ENCODE results near the gene CTTNBP2.

The CTTNBP2 gene

DNA sequence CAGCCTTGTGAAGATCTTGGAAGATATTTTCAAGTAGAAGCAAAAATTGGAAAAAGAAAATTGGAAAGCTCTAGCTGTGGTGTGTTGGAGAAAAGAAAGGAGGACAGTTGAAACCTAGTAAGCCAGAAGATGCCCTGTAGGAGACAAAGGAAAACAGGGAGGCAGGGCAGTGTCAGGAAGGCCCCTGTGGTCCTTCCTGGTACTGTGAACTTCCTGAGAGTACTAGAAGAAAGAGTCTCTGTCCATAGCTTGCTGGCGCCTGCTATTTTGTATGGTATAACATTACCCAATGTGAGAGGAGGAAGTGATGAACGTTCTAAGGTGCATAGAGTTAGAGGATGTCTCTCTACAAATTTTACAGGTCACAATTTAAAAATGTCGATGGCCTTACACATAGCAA, 183.1 kb downstream of the CTTNBP2 start:
- no CpG with 5 or more reads among the region's 3 CpGs for WGBS, 2 experiments (ENCODE audit: insufficient coverage in 2 of 2)
- no peaks in the 10 kb centered on the region for H3K36me3 ChIP-seq (ENCODE audit: control insufficient read depth, insufficient read depth, low read length)
- no peaks in the 10 kb centered on the region for H3K4me1 ChIP-seq (ENCODE audit: control insufficient read depth, insufficient read depth, low read length, poor library complexity, severe bottlenecking)
- H3K27ac ChIP-seq (ENCODE audit: low read depth, low read length, severe bottlenecking): peak overlapping the region; percentile 60
- H3K9me3 ChIP-seq (ENCODE audit: control insufficient read depth, low read length): no peaks in the 10 kb centered on the region
- H3K4me3 ChIP-seq (ENCODE audit: extremely low read depth, insufficient read depth, low read length, poor library complexity, severe bottlenecking): no peak overlapping the region

GRCh38 chr7:117689406-117689805, 183.8 kb downstream of the CTTNBP2 start:
- peak overlapping the region; percentile 60 for H3K27ac ChIP-seq (ENCODE audit: low read depth, low read length, severe bottlenecking)
- no peaks in the 10 kb centered on the region for H3K4me1 ChIP-seq (ENCODE audit: control insufficient read depth, insufficient read depth, low read length, poor library complexity, severe bottlenecking)
- no peak overlapping the region for H3K4me3 ChIP-seq (ENCODE audit: extremely low read depth, insufficient read depth, low read length, poor library complexity, severe bottlenecking)
- no peaks in the 10 kb centered on the region for H3K9me3 ChIP-seq (ENCODE audit: control insufficient read depth, low read length)
- no peaks in the 10 kb centered on the region for H3K36me3 ChIP-seq (ENCODE audit: control insufficient read depth, insufficient read depth, low read length)

GRCh38 chr7:117688126-117688525, 185.1 kb downstream of the CTTNBP2 start:
- H3K4me3 ChIP-seq (ENCODE audit: extremely low read depth, insufficient read depth, low read length, poor library complexity, severe bottlenecking): no peak overlapping the region
- no peaks in the 10 kb centered on the region for H3K9me3 ChIP-seq (ENCODE audit: control insufficient read depth, low read length)
- H3K27ac ChIP-seq (ENCODE audit: low read depth, low read length, severe bottlenecking): no peak overlapping the region
- 75 to 100% methylated on average over 1 of the region's 2 CpGs for WGBS, 2 experiments (ENCODE audit: insufficient coverage in 2 of 2)
- no peaks in the 10 kb centered on the region for H3K4me1 ChIP-seq (ENCODE audit: control insufficient read depth, insufficient read depth, low read length, poor library complexity, severe bottlenecking)
- no peaks in the 10 kb centered on the region for H3K36me3 ChIP-seq (ENCODE audit: control insufficient read depth, insufficient read depth, low read length)

DNA sequence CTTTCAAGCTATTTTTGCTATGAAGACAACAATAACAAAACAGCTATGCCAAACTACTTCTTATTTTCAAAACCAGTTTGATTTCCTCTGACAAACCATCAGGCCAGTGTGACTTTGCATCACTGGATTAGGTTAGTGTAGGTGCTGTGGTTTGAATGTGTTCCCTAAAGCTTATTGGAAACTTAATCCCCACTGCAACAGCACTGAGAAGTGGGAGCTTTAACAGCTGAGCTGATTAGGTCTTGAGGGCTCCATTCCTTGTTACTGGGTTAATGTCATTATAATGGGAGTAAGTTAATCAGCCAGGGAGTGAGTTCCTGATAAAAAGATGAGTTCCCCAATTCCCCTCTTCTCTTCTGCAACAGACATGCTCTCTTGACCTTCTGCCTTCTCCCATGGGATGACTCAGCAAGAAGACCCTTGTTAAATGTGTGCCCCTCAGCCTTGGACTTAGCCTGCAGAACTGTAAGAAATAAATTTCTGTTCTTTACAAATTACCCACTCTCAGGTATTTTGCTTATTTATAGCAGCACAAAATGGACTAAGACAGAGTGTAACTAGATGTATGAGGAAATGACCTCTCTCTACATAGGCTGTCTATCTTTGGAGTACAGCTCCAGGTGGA, 186.8 kb downstream of the CTTNBP2 start:
- Histone ChIP-seq H3K4me3 (ENCODE audit: extremely low read depth, insufficient read depth, low read length, poor library complexity, severe bottlenecking) (no peak overlapping the region), H3K36me3 (ENCODE audit: control insufficient read depth, insufficient read depth, low read length) (no peaks in the 10 kb centered on the region), H3K9me3 (ENCODE audit: control insufficient read depth, low read length) (no peaks in the 10 kb centered on the region), H3K27ac (ENCODE audit: low read depth, low read length, severe bottlenecking) (no peak overlapping the region), H3K4me1 (ENCODE audit: control insufficient read depth, insufficient read depth, low read length, poor library complexity, severe bottlenecking) (no peaks in the 10 kb centered on the region)

GRCh38 chr7:117685795-117686194, 187.4 kb downstream of the CTTNBP2 start:
- no peak overlapping the region for H3K27ac ChIP-seq (ENCODE audit: low read depth, low read length, severe bottlenecking)
- no peaks in the 10 kb centered on the region for H3K4me1 ChIP-seq (ENCODE audit: control insufficient read depth, insufficient read depth, low read length, poor library complexity, severe bottlenecking)
- H3K36me3 ChIP-seq (ENCODE audit: control insufficient read depth, insufficient read depth, low read length): no peaks in the 10 kb centered on the region
- no peak overlapping the region for H3K4me3 ChIP-seq (ENCODE audit: extremely low read depth, insufficient read depth, low read length, poor library complexity, severe bottlenecking)
- H3K9me3 ChIP-seq (ENCODE audit: control insufficient read depth, low read length): no peaks in the 10 kb centered on the region

DNA sequence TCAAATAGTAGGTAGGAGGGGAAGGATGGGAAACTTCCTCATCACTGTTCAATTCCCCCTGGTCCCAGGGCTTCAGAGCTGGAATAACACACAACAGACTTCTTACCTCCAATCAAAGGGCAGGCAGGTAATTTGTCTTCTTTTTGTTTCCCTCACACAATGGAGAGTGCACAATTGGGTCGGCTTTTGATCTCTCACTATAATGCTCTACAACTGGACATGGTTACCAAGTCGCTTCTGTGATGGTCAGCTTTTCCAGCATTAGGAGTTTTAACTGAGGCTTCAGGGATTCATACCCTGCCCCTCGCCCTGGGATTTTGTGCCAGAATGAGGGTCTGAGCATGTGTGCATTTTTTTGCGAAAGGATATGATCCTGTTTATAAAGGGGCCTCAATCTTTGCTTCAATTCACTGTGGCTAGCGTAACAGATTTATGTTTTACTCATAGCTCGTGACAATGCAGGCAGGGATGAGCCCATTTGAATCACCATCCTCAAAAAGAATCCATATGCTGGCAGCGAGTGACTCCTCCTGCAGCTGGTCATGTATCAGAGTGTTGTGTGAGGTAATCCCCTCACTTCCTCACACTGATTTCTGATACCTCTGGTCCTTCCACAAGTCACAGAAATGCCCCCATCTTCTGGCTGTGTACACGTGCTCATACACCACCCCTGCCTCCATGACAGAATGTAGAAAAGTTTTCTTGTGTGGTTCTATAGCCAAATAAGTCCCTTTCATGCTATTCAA, 189.6 kb downstream of the CTTNBP2 start:
- H3K27ac ChIP-seq (ENCODE audit: low read depth, low read length, severe bottlenecking): no peak overlapping the region
- H3K4me1 ChIP-seq (ENCODE audit: control insufficient read depth, insufficient read depth, low read length, poor library complexity, severe bottlenecking): no peaks in the 10 kb centered on the region
- no peaks in the 10 kb centered on the region for H3K9me3 ChIP-seq (ENCODE audit: control insufficient read depth, low read length)
- H3K4me3 ChIP-seq (ENCODE audit: extremely low read depth, insufficient read depth, low read length, poor library complexity, severe bottlenecking): no peak overlapping the region
- WGBS, 2 experiments (ENCODE audit: insufficient coverage in 2 of 2): 84 to 85% methylated on average over 5 to 6 of the region's 8 CpGs
- no peaks in the 10 kb centered on the region for H3K36me3 ChIP-seq (ENCODE audit: control insufficient read depth, insufficient read depth, low read length)

DNA sequence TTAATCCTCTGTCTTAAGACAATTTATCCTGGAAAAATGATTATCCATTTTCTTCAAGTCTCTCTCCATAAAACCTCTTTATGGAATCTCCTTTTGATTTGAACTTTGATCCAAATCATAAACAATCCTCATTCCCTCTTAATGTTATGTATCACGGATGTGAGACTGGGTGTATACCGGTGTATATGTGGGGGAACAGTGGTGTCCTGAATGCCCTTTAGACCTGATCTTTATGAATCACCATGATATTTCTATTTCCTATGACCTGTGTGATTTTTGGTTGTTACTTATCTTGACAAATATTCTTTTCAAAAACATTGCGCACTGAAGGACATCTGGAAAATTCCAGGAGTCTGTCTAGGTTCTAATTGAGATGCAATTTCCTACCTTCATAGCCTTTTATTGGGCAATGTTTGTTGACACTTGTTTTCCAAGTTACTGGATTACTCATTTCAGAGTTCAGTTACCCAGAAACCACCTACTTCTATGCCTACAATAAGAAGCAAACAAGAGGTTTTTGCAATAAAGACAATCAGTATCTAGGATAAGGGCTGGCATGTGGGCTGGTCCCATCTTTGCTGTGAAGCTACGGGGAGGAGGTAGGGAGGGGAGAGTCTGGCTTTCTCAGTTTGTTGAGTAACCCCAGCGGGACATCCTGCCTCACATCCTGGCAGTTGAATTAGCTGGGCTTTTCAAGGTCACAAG, 190.4 kb downstream of the CTTNBP2 start:
- H3K4me1 ChIP-seq (ENCODE audit: control insufficient read depth, insufficient read depth, low read length, poor library complexity, severe bottlenecking): no peaks in the 10 kb centered on the region
- no CpG with 5 or more reads among the region's 5 CpGs for WGBS, 2 experiments (ENCODE audit: insufficient coverage in 2 of 2)
- H3K4me3 ChIP-seq (ENCODE audit: extremely low read depth, insufficient read depth, low read length, poor library complexity, severe bottlenecking): no peak overlapping the region
- no peaks in the 10 kb centered on the region for H3K9me3 ChIP-seq (ENCODE audit: control insufficient read depth, low read length)
- no peaks in the 10 kb centered on the region for H3K36me3 ChIP-seq (ENCODE audit: control insufficient read depth, insufficient read depth, low read length)
- H3K27ac ChIP-seq (ENCODE audit: low read depth, low read length, severe bottlenecking): no peak overlapping the region

DNA sequence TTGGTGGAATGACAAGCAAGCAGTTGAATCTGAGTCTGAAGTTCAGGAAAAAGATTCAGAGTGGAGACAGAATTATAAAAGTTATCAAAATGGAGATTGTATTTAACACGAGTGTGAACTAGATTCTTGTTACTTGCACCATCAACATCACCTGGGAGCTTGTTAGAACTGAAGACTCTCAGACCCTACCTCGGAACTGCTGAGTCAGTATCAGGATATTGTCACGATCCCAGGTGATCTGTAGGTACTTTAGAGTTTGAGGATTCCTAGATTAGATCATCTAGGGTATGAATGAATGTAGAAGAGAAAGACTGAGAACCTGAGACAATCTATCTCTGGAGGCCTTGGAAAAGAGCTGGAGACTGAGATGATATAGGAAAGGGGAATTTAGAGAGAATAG, 194.1 kb downstream of the CTTNBP2 start:
- H3K9me3 ChIP-seq (ENCODE audit: control insufficient read depth, low read length): no peaks in the 10 kb centered on the region
- 82 to 100% methylated on average over 1 to 2 of the region's 3 CpGs for WGBS, 2 experiments (ENCODE audit: insufficient coverage in 2 of 2)
- no peak overlapping the region for H3K27ac ChIP-seq (ENCODE audit: low read depth, low read length, severe bottlenecking)
- H3K4me3 ChIP-seq (ENCODE audit: extremely low read depth, insufficient read depth, low read length, poor library complexity, severe bottlenecking): no peak overlapping the region
- peaks cover 15% of the 10 kb centered on the region for H3K4me1 ChIP-seq (ENCODE audit: control insufficient read depth, insufficient read depth, low read length, poor library complexity, severe bottlenecking)
- H3K36me3 ChIP-seq (ENCODE audit: control insufficient read depth, insufficient read depth, low read length): no peaks in the 10 kb centered on the region

GRCh38 chr7:117675497-117676435, 197.5 kb downstream of the CTTNBP2 start:
- H3K4me3 ChIP-seq (ENCODE audit: extremely low read depth, insufficient read depth, low read length, poor library complexity, severe bottlenecking): no peak overlapping the region
- no peaks in the 10 kb centered on the region for H3K9me3 ChIP-seq (ENCODE audit: control insufficient read depth, low read length)
- H3K36me3 ChIP-seq (ENCODE audit: control insufficient read depth, insufficient read depth, low read length): no peaks in the 10 kb centered on the region
- H3K27ac ChIP-seq (ENCODE audit: low read depth, low read length, severe bottlenecking): peak overlapping the region; percentile 62
- peaks cover 15% of the 10 kb centered on the region for H3K4me1 ChIP-seq (ENCODE audit: control insufficient read depth, insufficient read depth, low read length, poor library complexity, severe bottlenecking)
- 52 to 82% methylated on average over 2 of the region's 3 CpGs for WGBS, 2 experiments (ENCODE audit: insufficient coverage in 2 of 2)

DNA sequence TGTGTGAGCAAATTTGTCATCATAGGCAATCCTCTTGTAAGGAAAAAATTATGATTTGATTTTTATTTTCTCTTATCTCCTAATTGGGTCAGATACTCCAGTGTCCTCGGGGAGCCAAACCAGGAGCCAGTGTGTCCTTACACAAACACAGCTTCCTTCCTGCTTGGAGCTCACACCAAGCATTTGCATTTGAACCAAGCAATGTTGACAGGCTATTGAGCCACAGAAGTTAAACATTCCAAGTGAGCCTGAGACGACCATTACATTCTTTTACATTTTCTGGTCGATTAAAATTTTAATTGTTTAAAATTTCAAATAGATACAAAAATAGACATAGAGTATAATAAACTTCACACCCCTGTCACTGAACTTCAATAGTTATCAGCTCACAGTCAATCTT, 198.6 kb downstream of the CTTNBP2 start:
- Histone ChIP-seq H3K4me1 (ENCODE audit: control insufficient read depth, insufficient read depth, low read length, poor library complexity, severe bottlenecking) (peaks cover 15% of the 10 kb centered on the region), H3K27ac (ENCODE audit: low read depth, low read length, severe bottlenecking) (no peak overlapping the region)
- 0% methylated on average over 1 of the region's 3 CpGs for WGBS, 2 experiments (ENCODE audit: insufficient coverage in 2 of 2)

More for the DNA sequence above, 198.6 kb downstream of the CTTNBP2 start:
- Histone ChIP-seq H3K36me3 (ENCODE audit: control insufficient read depth, insufficient read depth, low read length) (no peaks in the 10 kb centered on the region), H3K9me3 (ENCODE audit: control insufficient read depth, low read length) (no peaks in the 10 kb centered on the region), H3K4me3 (ENCODE audit: extremely low read depth, insufficient read depth, low read length, poor library complexity, severe bottlenecking) (no peak overlapping the region)
